Activated CD8-positive, alpha-beta memory T cell treated with anti-CD3 and anti-CD28 coated beads, Interleukin-2, amount 50 U/mL, for 48 hours (primary cell): ENCODE data around the gene ERCC6L2.
A peak's percentile ranks its signal among the peaks of the same experiment; 100 is the strongest.

Experiments used
- DNase-seq: peaks from one replicate; pipeline ENCODE4 v3.0.0-alpha.2; 2020

Gene ERCC6L2

GRCh38 chr9:95870906-95871305 lies 4.6 kb upstream of the ERCC6L2 start:
- DNase-seq, result no peak

- DNase-seq, result no peak
These were observed 1.0 kb upstream of the ERCC6L2 start for GRCh38 chr9:95874303-95874988.

- DNase-seq, result peak; percentile 87
These were observed 544 bp upstream of the ERCC6L2 start for GRCh38 chr9:95874989-95875304.

GRCh38 chr9:95876138-95876444 lies 600 bp downstream of the ERCC6L2 start:
- no peak for DNase-seq

GRCh38 chr9:95876595-95876994 lies 1.1 kb downstream of the ERCC6L2 start:
- no peak for DNase-seq

- DNase-seq, result no peak
These were observed 2.5 kb downstream of the ERCC6L2 start for GRCh38 chr9:95877984-95878383.

- no peak for DNase-seq
These were observed 4.1 kb downstream of the ERCC6L2 start for GRCh38 chr9:95879591-95879990.

- no peak for DNase-seq
These were observed 4.7 kb downstream of the ERCC6L2 start for GRCh38 chr9:95880021-95880690.

GRCh38 chr9:95887926-95888497 lies 12.5 kb downstream of the ERCC6L2 start:
- no peak for DNase-seq

GRCh38 chr9:95890594-95890993 lies 15.1 kb downstream of the ERCC6L2 start:
- no peak for DNase-seq

- no peak for DNase-seq
These were observed 15.7 kb downstream of the ERCC6L2 start for GRCh38 chr9:95891067-95891671.

- no peak for DNase-seq
These were observed 17.2 kb downstream of the ERCC6L2 start for GRCh38 chr9:95892690-95893089.

GRCh38 chr9:95896580-95896979 lies 21.1 kb downstream of the ERCC6L2 start:
- DNase-seq, result no peak

GRCh38 chr9:95901506-95901905 lies 26.0 kb downstream of the ERCC6L2 start:
- DNase-seq, result no peak

GRCh38 chr9:95903398-95903797 lies 27.9 kb downstream of the ERCC6L2 start:
- DNase-seq, result no peak

- DNase-seq, result no peak
These were observed 32.3 kb downstream of the ERCC6L2 start for GRCh38 chr9:95907794-95908193.

- DNase-seq, result no peak
These were observed 34.7 kb downstream of the ERCC6L2 start for GRCh38 chr9:95910023-95910707.

GRCh38 chr9:95910770-95911340 lies 35.4 kb downstream of the ERCC6L2 start:
- DNase-seq, result no peak

- no peak for DNase-seq
These were observed 37.3 kb downstream of the ERCC6L2 start for GRCh38 chr9:95912773-95913172.

- no peak for DNase-seq
These were observed 44.5 kb downstream of the ERCC6L2 start for GRCh38 chr9:95920017-95920416.

- DNase-seq, result no peak
These were observed 48.3 kb downstream of the ERCC6L2 start for GRCh38 chr9:95923794-95924193.

- no peak for DNase-seq
These were observed 49.5 kb downstream of the ERCC6L2 start for GRCh38 chr9:95924987-95925386.

GRCh38 chr9:95927271-95928004 lies 51.9 kb downstream of the ERCC6L2 start:
- no peak for DNase-seq
